GDM1 (cell line): ENCODE measurements around the gene CD48.

Experiments used
- DNase-seq: peaks from one replicate; lab custom pipeline; 2025; lab: John Stamatoyannopoulos, UW

Gene CD48

GRCh38 chr1:160631983-160632625, 79.5 kb downstream of the CD48 start:
- DNase-seq = no peak

- DNase-seq = no peak
Observed at GRCh38 chr1:160630523-160631451, 80.8 kb downstream of the CD48 start.

DNA sequence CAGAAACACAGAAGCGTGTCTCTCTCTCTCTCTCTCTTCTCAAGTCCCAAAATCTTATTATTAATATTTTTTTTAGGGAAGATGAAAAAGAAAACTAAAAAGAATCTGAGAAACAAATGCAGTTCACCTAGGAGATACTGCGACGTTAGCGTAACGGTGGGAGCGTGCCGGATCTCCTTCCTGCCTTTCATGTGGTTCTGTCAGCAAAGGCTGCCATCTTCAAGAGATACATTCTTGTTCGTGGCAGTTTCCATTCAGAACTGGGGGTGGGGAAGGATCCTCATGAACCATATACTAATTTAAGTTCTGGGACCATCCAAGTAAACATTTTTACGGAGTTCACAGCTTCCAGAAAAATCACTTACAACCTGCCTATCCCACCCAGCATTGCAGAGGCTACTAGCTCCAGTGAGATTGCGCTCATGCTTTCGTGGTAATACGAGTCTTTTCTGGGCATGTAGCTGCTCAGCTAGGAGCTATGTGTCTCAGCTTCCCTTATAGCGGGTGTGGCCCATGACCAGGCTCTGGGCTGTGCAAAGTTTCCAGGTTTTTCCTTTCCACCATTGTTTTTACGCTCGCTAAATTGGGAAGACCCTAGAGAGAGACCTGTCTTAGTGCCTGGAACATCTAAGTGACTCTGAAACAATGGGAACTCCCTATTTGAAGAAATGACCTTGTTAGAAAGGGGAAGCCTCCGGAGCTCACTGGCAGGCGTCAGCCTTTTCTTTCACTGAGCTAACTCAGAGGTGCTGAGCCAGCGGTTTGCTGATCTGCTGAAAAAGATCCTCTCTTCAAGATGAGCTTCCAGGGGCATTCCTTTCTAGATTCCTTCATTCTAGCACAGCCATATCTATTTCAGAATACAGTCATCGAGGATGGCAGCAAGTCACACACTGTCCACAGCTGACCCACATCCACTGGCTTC, 82.1 kb downstream of the CD48 start:
- DNase-seq = no peak

DNA sequence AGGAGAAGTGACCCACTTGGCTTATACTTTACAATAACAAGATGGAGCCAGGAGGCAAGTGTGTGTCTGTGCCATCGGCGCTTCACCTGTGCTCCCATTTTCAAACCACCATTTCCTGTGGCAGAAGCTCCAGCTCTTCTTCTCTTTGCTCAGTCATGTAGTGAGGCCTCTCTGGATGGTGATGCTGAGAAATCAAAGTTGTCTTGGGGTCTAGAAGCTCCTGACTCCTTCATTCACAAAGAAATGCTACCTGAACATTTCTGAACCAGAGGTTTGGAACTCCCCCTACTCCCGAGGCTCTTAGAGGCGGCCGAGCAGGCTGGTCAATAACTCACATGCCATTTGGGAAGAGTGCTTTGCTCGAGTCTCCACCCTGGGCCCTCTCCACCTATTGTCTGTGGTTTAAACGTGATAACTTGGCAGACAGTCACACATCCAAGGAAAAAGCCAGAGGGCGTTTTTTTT, 82.8 kb downstream of the CD48 start:
- DNase-seq = no peak
